A673 (cell line): ENCODE measurements around the gene MRPL58.

Experiments
- CTCF ChIP-seq: fragments of 300-800, 200-600 bp; sonication (generic); conservative IDR thresholded peaks from 2 replicates; pipeline ENCODE4 v1.5.1; 2017; ENCODE audit warnings: low read depth, mild to moderate bottlenecking, antibody characterized with exemption, low read length, moderate library complexity, mixed read lengths
- EZH2 ChIP-seq: fragments of 200-600 bp; sonication (generic); IDR thresholded peaks from 2 replicates; pipeline ENCODE4 v1.6.1; 2017; ENCODE audit warnings: borderline replicate concordance, low read depth, mild to moderate bottlenecking, mixed read lengths, antibody characterized with exemption, low read length; ENCODE audit not compliant: poor library complexity, severe bottlenecking

GRCh38 chr17:74968361-74968780, 44.1 kb upstream of the MRPL58 start:
- TF ChIP-seq CTCF: no peak
- TF ChIP-seq EZH2: no peak
